NCI-H1694 treated with DMSO at 0.1 percent for 48 hours (cell line): Measurements from ENCODE around the gene KLHL17.
A peak's percentile ranks its signal among the peaks of the same experiment; 100 is the strongest.
"Not testable (repeated sequence)": the region's sequence is repeated elsewhere in the genome, so short reads cannot be mapped to it uniquely, and the experiment has no call there.

Source experiments
- DNase-seq: peaks from one replicate; lab custom pipeline; 2025; lab: John Stamatoyannopoulos, UW

KLHL17 gene

DNA sequence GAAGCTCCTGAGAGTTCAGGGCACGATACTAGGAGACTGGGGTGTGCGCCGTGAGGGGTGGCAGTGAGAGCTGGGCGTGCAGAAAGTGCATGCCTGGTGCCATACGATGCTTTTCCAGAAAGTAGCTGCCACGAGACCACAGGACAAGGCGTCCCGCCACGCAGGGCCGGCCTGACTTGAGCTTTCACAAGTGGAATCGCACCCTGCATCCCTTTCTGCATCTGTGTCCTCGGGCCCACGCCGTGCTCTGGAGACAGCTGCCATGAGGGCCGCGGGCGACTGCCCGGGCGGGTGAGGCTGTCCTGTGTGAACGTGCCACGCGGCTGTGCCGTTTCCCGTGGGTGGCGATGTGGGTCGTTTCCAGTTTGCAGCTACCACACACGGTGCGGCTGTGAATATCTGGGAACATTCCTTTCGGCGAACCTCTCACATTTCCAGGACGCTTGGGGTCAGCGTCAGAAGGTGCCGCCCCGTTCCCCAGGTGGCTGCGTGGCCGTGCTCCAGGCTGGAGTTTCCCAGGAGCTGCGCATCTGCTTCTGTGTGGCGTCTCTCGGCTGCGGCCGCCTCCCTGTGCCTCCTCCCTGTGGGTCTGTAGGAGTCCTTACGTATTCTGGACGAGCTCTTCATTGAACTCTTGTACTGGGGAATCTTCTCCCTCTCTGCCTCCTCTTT lies 22.5 kb downstream of the KLHL17 start:
- no peak for DNase-seq

DNA sequence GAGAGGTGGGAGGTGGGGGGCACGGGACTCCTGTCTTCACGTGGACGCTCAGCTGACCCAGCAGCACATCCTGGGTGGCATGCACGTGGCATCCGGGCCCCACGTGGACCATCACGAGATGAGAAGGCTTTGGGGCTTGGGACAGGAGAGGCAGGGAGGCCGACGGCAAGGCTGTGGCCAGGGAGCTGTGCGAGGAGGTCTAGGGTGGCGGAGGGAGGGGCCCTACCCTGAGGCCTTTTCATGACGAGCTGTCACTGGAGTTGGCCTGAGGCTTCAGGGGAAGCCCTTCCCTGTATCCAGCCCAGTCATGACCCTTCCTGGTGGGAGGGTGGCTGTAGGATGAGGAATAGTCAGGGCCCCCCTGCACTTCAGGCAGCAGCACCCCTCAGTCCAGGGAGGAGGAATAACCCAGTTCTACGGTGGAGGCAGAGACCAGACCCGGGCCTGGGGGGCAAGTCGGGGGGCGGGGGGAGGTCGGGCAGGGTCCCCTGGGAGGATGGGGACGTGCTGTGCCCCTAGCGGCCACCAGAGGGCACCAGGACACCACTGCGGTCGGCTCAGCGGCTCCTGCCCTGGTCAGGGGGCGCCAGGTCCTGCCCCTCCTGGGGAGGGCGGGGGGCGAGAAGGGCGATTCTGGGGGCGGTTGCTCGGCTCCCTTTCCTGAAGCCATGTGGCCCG lies 23.6 kb downstream of the KLHL17 start:
- DNase-seq = peak; percentile 20

DNA sequence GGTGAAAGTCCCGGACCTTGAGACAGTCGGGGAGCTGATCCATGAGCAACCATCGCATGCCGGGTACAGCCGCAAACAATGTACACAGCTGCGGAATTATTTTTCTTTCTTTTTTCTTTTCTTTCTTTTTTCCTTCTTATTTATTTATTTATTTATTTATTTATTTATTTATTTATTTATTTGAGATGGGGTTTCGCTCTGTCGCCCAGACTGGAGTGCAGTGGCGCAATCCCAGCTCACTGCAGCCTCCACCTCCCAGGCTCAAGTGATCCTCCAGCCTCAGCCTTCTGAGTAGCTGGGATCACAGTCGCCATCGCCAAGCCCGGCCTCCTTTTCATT lies 24.1 kb downstream of the KLHL17 start:
- DNase-seq = no peak

DNA sequence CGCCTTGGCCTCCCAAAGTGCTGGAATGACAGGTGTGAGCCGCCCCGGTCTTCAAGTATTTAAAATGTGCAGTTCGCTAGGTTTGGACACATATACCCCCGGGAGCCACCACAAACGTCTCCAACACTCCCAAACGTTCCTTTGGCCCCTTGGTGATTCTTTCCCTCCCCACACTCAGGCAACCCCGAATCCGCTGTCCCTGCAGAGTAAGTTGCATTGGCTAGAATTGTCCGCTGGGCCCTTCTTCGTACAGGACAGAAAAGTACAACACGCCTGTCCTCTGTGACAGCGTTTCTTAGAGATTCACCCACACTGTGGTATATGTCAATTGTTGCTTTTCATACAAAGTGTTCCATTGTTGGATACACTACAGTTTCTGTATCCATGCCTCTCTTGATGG lies 24.7 kb downstream of the KLHL17 start:
- DNase-seq = no peak

DNA sequence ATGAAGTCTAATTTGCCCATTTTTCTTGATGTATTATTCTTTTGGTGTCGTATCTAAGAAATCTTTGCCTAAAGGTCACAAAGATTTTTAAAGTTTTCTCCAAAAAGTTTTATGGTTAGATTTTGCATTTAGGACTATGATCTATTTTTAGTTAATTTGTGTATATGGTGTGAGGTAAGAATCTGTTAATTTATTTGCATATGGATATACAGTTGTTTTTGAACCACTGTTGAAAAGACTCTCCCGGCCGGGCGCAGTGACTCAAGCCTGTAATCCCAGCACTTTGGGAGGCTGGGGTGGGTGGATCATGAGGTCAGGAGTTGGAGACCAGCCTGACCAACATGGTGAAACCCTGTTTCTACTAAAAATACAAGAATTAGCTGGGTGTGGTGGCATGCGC lies 27.7 kb downstream of the KLHL17 start:
- DNase-seq = not testable (repeated sequence)

DNA sequence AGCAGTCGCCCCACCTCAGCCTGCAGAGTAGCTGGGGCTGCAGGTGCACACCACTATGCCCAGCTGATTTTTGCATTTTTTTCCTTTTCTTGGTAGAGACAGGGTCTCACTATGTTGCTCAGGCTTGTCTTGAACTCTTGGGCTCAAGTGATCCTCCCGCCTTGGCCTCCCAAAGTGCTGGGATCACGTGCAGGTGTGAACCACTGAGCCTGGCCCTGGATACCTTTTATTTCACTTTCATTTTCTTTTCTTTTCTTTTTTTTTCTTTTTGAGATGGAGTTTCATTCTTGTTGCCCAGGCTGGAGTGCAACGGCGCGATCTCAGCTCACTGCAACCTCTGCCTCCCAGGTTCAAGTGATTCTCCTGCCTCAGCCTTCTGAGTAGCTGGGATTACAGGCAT lies 30.9 kb downstream of the KLHL17 start:
- not testable (repeated sequence) for DNase-seq

DNA sequence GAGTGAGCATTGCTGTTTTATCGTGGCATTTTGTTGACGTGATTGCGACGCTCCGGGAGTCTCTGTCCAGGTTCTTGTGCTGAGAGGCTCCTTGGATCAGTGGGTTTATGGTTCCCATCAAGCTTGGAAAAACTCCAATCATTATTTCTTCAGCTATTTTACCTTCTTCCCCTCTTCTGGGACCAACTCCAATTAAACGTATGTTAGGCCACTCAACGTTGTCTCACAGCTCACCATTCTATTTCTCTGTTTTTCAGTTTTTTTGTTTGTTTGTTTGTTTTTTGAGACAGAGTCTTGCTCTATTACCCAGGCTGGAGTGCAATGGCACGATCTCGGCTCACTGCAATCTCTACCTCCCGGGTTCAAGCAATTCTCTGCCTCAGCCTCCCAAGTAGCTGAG lies 31.5 kb downstream of the KLHL17 start:
- no peak for DNase-seq

DNA sequence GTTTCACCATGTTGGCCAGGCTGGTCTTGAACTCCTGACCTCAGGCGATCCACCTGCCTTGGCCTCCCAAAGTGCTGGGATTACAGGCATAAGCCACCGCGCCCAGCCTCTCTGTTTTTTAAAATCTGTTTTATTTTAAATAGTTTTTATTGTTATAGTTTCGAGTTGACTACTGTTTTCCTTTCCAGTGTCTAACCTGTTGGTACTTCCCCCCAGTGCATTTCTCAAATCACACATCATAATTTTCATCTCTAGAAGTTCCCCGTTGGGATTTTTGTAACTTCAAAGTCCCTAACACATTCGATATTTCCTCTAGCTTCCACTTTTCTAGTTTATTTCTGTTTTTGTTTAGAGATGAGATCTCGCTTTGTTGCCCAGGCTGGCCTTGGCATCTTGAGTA lies 32.0 kb downstream of the KLHL17 start:
- no peak for DNase-seq

DNA sequence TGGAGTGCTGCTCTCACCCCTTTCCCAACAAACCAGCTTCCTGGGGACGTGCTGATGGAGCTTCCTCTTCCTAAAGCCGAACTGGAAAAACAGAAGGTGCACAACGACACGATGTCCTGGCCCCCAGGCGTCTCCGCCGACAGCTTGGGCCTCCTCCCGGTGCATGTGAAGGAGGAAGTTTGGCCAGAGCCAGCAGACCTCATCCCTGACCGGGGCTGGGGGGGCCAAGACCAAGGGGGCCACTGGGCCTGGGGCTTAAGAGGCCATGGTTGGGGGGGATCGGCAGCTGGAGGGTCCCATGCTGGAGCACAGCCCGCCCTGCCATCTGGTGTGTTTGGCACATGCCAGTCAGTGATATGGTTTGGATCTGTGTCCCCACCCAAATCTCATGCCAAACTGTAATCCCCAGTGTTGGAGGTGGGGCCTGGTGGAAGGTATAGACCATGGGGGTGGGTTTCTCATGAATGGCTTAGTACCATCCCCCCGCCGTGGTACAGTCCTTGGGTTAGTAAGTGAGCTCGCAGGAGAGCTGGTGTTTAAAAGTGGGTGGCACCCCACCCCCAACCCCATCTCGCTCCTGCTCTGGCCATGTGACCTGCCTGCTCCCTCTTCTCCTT lies 33.1 kb downstream of the KLHL17 start:
- DNase-seq = no peak

DNA sequence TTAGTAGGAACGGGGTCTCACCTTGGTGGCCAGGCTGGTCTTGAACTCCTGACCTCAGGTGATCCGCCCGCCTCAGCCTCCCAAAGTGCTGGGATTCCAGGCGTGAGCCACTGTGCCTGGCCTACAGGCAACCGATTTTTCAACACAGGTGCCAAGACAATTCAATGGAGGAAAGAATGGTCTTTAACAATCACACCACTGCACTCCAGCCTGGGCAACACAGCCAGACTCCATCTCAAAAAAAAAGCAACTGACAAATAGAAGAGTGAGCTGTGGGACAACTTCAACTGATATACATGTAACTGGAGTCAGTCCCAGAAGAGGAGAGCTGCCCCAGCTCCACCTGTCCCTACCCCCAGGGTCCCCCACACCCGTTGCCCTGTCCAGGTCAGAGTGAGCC lies 34.2 kb downstream of the KLHL17 start:
- DNase-seq = not testable (repeated sequence)

DNA sequence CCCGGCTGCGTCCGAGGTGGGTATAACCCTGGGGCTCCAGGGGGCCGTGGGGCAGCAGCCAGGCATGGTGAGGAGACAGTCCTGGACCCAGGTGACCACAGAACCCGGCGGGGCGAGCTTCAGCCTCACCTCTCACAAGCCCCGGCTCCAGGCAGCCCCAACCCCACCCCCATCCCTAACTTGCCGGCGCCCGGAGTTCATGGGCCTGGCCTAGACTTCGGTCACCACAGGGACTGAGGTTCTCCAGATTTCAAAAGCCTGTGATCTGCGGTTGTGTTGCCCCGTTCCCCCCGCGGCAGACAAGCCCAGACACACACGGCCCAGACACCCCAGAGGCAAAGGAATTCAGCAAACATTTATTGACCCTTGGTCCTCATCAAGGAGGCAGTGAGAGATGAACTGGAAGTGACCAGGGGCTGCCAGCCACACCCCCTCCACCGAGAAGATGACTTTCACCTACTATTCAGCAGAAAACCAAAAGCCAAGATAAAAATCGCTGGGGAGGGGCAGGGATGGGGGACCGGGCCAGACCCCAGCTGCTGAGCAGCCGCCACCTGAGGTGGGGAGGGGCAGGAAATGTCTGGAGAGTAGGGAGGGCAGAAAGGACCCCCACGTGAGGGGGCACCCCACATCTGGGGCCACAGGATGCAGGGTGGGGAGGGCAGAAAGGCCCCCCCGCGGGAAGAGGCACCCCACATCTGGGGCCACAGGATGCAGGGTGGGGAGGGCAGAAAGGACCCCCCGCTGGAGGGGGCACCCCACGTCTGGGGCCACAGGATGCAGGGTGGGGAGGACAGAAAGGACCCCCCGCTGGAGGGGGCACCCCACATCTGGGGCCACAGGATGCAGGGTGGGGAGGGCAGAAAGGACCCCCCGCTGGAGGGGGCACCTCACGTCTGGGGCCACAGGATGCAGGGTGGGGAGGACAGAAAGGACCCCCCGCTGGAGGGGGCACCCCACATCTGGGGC lies 35.6 kb downstream of the KLHL17 start:
- no peak for DNase-seq

DNA sequence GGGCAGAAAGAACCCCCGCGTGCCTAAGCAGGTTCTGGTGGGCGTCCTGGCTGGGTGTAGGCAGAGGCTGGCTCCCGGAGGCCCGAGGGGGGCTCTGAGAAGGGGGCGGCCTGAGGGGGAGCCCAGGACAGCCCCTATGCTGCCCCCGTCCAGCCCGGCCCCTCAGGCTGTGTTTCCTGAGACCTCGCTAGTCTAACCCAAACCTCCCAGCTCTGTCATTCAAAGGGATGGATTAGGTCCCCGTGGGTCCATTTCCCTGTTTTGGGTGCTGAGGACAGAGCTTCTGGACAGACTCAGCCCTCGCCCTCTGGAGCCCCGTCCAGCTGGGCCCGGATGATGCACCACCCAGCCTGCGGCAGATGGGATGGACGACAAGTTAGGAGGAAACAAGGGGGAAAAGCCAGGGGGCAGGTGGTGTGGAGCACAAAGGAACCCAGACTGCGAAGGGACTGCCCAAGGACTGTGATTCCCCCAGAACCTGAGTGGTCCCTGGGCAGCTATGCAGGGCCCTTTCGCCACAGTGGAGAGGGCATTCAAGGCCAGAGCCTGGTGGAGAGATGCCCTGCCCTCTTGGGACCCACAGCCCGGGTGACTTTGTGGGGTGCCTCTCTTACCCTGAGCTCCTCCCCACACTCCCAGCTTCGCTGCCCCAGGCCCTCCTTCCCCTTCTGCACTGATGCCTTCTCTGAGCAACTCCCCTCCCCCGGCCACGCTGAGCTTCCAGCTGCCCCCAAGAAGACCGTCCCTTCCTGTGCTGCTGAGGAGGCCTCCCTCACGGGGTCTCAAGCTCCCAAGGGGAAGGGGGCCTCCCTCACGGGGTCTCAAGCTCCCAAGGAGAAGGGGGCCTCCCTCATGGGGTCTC lies 36.7 kb downstream of the KLHL17 start:
- no peak for DNase-seq

DNA sequence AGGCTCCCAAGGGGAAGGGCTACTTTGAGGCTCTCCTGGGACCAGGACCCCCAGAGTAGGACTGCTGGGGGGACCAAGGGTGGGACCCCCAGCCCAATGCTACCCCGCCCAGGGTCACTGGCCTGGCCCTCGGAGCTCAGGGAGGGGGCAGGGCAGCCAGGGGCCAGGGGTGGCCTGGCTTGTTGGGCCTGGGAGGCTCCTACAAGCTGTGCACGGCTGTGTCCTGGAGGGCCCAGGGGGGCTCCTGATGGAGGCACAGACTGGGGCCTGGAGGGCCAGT lies 37.3 kb downstream of the KLHL17 start:
- DNase-seq = no peak

DNA sequence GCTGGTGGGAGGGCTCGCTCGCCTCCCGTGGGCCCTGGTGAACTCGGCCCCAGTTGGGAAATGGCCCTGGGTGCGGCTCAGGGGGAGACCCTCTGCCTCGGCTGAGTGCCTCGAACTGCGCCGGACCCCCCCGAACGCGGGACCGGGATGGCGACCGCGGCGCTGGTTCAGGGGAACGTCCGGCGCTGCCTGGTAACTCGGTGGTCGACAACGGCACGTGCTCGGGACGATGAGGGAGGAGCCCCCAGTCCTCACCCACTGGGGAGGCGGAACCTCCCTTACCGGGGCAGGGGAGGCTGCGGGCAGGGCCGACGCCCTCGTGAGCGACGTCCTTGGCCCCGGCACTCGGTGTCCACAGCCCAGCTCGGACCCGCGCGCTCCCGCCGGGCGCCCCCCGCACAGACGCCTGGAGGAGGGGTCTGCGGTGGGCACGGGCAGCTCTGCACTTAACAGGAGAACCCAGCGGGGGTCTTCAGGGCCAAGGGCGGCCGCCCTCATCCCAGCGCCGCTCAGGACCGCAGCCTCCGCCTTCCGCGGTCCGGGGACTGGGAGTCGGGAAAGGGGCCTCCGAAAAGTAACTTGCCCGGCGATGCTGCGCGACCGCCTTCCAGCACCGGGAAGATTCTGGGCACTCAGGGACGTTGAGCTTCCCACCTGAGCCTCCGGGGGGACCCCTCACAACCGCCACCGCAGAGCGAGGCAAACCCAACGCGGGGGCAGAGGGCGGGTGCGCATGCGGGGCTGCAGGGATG lies 37.8 kb downstream of the KLHL17 start:
- DNase-seq = no peak

DNA sequence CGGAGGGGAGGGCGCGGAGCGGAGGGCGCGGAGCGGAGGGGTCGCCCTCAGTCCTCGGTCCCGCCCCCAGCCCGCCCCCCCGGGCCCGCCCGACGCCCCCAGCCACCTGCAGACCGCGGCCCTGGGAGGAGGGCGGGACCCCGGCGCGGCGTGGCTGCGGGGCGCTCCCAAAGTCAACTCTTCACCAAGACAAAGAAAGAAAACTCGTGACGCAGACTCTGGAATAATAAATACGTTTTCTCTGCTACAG lies 38.3 kb downstream of the KLHL17 start:
- no peak for DNase-seq

DNA sequence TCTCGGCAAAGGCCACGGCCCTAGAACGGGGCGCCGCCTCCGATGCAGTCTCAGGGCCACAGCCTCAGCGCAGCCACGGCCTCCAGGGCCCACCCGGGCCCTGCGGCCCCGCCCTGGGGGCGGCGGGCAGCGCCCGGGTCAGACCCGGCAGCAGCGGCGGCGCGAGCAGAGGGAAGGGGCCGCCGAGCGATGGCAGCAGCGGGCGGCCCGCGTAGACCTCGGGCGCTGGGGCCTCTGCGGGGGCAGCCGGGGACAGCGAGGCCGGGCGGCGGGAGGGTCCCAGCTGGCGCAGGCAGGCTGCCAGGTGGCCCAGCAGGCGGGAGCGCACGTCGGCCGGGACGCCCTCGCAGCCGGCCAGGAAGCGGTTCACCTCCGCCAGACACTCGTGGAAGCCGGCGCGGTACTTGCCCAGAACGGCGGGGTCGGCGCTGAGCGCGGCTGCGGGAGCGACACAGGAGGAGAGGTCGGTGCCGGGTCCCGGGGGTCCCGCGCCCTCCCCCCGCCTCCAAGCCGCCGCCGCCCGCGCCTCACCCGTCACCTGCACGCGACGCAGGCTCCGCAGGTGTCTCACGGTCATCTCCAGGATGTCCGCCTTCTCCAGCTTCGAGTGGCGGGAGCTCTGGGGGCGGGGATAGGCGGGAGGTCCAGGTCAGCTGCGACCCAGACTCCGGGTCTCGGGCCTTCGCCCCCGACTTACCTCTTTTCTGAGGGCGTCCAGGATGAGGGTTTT lies 38.8 kb downstream of the KLHL17 start:
- no peak for DNase-seq

DNA sequence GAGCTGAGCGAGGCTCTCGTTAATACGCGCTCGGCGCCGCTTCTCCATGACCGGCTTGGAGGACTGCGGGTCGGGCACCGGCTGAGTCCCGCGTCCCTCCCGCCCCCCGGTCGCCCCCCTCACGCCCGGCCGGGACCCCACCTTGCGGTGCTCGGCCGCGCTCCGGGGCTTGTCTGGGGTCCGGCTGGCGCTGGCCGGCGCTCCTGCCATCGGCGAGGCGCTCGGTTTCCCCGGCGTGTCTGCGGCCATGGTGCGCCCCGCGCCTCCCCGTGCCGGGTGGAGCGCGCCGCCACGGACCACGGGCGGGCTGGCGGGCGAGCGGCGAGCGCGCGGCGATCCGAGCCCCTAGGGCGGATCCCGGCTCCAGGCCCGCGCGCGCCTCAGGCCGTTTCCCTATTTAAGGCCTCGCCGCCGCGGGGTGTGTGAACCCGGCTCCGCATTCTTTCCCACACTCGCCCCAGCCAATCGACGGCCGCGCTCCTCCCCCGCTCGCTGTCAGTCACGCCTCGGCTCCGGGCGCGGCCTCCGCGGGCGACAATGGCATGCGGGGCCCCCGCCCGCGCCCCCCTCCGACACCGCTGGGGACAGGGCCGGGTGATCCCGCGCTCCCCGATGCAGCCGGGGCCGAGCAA lies 39.5 kb downstream of the KLHL17 start, which contains the start of gene HES4:
TSS of gene HES4 (minus strand) at position 373 of the 632 bp plus-strand sequence. CDS start at position 249, 124 bp downstream.
- peak; percentile 71 for DNase-seq

DNA sequence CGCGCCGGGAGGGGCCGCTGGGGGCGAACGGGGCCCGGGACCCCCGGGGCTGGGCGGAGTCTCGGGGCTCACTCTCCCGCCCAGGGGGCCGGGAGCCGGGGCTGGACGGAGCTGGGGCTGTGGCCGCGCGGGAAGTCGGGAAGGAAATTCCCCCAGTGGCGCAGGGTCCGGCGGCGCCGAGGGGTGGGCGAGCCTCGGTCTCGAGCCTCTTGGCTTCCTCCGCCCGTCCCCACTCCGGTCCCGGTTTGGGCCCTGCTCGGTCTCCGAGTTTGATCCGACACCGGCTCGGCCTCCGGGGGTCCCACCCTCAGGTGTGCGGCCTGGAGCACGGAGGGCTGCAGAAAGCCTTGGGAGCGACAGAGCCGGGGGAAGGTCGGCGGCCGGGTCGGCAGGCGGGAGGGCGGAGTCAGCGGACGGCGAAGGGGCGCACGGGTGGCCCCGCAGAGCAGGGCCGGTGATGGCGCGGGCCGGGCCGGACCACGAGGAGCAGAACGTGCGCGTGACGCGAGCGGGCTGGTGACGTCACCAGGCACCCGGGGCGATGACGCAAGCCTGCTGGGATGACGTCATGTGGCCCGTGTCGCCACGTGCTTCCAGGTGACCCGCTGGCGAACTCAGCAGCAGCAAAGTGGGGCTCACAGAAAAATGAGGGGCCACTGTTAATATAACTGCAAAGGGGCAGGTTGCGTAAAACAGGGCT lies 40.1 kb downstream of the KLHL17 start:
- DNase-seq = peak; percentile 53

DNA sequence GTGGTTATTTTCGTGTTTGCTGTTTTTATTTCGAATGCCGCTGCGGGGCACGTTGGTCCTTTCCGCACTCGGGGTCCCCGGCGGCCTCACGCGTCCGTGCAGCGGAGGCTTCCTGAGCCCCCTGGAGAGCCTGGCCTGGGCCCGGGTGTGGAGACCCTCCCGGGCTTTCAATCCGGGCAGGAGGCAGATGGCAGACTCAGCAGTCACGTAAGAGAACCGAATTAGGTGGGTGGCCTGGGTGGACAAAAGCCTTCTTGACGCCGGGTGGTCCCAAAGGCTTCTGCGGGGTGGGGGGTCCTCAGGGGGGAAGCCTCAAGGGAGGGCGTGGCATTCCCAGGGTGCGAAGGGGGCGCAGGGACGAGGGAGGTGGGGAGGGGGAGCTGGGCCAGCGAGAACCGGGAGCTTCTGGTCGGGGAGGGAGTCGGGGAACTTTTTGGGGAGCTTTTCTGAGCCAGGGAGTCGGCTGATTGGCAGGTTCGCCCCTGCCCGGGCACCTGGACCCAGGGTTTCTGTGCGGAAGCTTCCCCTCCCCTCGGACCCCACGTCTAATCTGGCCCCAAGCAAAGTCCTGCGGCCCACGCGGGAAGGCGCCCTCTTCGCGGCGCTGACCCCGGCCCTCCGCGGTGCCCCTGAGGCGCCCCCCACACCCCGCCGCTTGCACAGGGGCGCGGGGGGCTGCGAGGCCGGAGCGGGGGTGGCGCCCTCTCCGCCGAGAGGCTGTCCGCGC lies 40.8 kb downstream of the KLHL17 start:
- DNase-seq = no peak
